GM18867 (cell line): ENCODE results near the gene HOXA3.
A peak's percentile ranks its signal among the peaks of the same experiment; 100 is the strongest.

Source experiments
- ATAC-seq: cut with Tn5 transposase; IDR thresholded peaks from one replicate; pipeline ENCODE4 v1.9.1; 2021; ENCODE audit warnings: mild to moderate bottlenecking, moderate library complexity; ENCODE audit not compliant: unreplicated experiment

HOXA3 gene

GRCh38 chr7:27095050-27095896, 57.1 kb downstream of the HOXA3 start:
- peak; percentile 8 for ATAC-seq

- ATAC-seq: no peak
These were observed 57.9 kb downstream of the HOXA3 start for GRCh38 chr7:27094304-27095049.

- ATAC-seq: no peak
These were observed 59.0 kb downstream of the HOXA3 start for GRCh38 chr7:27093184-27093895.

GRCh38 chr7:27092819-27093110, 59.6 kb downstream of the HOXA3 start:
- ATAC-seq: no peak

GRCh38 chr7:27091941-27092818, 60.2 kb downstream of the HOXA3 start:
- no peak for ATAC-seq

DNA sequence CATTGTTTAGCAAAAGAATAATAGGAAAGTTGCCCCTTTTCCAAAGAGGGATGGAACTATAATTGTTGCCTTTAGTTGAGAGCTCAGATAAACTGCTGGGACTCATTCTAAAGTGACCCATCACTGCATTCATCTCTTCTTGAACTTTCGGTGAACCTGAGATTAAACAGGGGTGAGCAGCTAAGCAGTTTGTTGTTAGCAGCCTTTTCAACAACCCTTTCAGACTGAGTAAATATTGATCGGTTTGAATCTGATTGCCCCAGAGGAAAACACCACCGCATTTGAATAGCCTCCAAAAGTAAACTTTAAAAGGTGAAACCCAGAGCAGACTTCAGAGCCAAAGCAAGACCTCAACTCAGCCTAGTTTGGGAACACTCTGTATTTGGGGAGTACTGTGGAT, 61.3 kb downstream of the HOXA3 start:
- ATAC-seq: no peak

GRCh38 chr7:27088002-27088922, 64.1 kb downstream of the HOXA3 start:
- no peak for ATAC-seq

GRCh38 chr7:27083646-27084045, 68.7 kb downstream of the HOXA3 start:
- ATAC-seq: peak; percentile 94

DNA sequence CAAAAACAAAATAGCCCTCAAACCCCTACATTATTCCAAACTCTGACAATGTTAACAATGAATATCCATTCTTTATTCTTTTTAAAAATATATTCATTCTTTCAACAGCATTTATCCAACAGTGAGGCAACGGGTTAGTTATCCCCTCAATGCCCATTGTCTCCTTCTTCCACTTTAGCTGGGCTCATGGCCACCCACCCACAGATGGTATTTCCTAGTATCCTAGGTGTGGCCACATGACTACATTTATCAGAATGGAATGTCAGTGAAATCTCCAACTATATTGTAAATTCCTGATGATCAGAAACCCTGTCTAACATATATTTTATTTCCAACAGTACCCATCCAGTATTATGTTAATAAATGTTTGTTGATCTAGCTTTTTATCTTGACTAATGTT, 70.2 kb downstream of the HOXA3 start:
- ATAC-seq: no peak

- ATAC-seq: no peak
These were observed 71.4 kb downstream of the HOXA3 start for GRCh38 chr7:27080844-27081436.

- peak; percentile 39 for ATAC-seq
These were observed 73.0 kb downstream of the HOXA3 start for GRCh38 chr7:27079234-27079975.

DNA sequence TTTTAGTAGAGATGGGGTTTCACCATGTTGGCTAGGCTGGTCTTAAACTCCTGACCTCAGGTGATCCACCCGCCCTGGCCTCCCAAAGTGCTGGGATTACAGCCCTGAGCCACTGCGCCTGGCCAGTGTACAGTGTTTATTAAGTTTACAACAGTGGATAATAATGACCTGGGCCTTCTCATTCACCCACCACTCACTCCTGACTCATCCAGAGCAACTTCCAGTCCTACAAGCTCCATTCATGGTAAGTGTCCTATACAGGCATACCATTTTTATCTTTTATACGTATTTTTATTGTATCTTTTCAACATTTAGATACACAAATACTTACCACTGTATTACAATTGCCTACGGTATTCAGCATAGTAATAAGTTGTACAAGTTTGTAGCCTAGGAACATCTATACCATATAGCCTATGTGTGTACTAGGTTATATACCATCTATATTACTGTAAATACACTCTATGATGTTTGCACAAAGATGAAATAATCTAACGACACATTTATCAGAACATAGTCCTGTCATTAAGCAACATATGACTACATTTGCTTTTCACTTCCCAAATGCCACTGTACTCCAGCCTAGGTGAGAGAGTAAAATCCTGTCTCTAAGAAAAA, 73.7 kb downstream of the HOXA3 start:
- ATAC-seq: no peak

DNA sequence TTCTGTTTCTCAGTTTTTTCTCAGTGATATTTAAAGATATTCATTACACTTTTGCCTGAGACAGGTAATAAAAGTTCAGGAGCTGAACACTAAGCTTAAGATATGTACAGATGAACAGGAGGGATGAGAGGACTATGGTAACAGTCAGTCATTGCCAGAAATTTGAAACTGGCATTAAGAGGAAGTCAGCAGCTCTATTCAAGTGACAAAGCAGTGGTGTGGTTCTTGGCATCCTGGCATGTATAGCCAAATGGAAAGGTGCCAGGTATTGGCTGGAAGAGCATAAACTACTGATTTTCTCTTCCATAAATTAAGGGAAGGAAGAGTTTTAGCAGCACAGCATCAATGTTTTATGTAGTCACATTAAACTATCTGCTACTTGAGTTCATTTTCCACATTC, 79.3 kb downstream of the HOXA3 start:
- no peak for ATAC-seq

GRCh38 chr7:27071622-27072390, 80.6 kb downstream of the HOXA3 start:
- no peak for ATAC-seq

DNA sequence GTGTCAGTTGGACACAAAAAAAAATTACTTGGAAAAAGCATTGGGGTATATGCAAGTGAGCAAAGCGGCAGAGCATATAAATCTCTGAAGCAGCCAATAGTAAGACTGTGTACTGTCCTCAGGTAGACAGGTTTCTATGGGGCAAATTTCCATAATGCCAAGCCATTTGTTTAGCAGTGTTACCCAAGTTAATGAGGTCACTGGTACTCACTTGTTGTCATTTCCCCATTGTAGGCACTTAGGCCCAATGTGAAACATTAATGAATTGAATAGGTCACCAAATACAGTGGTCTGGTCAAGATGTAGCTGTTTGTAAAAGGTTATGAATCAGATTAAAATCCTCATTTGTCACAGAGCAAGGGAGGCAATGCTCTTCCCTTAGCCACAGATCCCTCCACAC, 84.1 kb downstream of the HOXA3 start:
- ATAC-seq: no peak

DNA sequence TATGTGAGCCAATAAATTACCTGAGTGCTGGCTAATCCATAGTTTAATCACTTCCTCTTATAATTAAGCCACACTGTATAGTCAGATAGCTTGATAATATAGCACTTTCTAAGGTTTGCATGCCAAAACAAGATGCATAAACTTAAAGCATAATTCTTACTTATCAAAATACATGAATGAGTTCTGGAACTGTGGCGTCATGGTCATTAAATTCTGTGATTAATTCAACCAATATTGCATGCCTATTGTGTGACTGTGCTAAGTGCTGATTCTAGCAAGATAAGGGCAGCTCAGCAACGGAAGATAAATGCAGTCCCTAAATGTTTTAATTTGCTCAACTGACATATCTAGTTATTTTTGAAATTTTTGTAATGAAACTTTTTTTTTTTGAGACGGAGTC, 86.2 kb downstream of the HOXA3 start:
- no peak for ATAC-seq

GRCh38 chr7:27065709-27066108, 86.7 kb downstream of the HOXA3 start:
- ATAC-seq: no peak

GRCh38 chr7:27064661-27065060, 87.7 kb downstream of the HOXA3 start:
- no peak for ATAC-seq
